WTC11 (cell line): ENCODE data around the gene MSANTD1. TPM values are rescaled to one million over a fixed set of nuclear protein-coding genes. Genes with fewer than 3 reads are reported as not detected.

Source experiments
- ATAC-seq: fragments of 200-7000 bp; cut with Tn5 transposase; 2 replicates; pipeline ENCODE4 v1.10.0; 2021; ENCODE audit warnings: mild to moderate bottlenecking, moderate library complexity
- CTCF ChIA-PET: fragments of 300-600 bp; sonication (Branson Sonifier 250); formaldehyde crosslinking; loops from one replicate; lab custom pipeline; 2021; ENCODE audit warnings: antibody characterized with exemption; lab: Charles Lee
- POLR2A ChIA-PET: fragments of 350-600 bp; sonication (Branson Sonifier 250); formaldehyde crosslinking; loops from one replicate; lab custom pipeline; 2021; ENCODE audit warnings: antibody characterized with exemption; lab: Charles Lee
- DNase-seq: peaks from one replicate; pipeline ENCODE4 v3.0.0; 2021; ENCODE audit warnings: low spot score
- H3K27ac Mint-ChIP-seq: 2 replicates; pipeline ENCODE4 v1.8.0; 2021; ENCODE audit warnings: mixed read lengths
- H3K27me3 Mint-ChIP-seq: 2 replicates; pipeline ENCODE4 v1.8.0; 2021; ENCODE audit warnings: low read depth, mild to moderate bottlenecking, moderate library complexity, mixed read lengths
- H3K36me3 Mint-ChIP-seq: 2 replicates; pipeline ENCODE4 v1.8.0; 2021; ENCODE audit warnings: mixed read lengths
- H3K4me1 Mint-ChIP-seq: 2 replicates; pipeline ENCODE4 v1.8.0; 2022; ENCODE audit warnings: mixed read lengths
- H3K4me3 Mint-ChIP-seq: 2 replicates; pipeline ENCODE4 v1.8.0; 2021; ENCODE audit warnings: mild to moderate bottlenecking, moderate library complexity, mixed read lengths
- H3K9me3 Mint-ChIP-seq: 2 replicates; pipeline ENCODE4 v1.8.0; 2021; ENCODE audit warnings: mixed read lengths
- AFF4 ChIP-seq: sonication (generic); formaldehyde crosslinking; IDR thresholded peaks from 2 replicates; pipeline ENCODE4 v1.8.1; 2023; ENCODE audit warnings: mild to moderate bottlenecking, missing genetic modification reagents, borderline replicate concordance
- ATF1 ChIP-seq: sonication (generic); formaldehyde crosslinking; IDR thresholded peaks from 2 replicates; pipeline ENCODE4 v1.8.1; 2023; ENCODE audit warnings: mild to moderate bottlenecking, moderate library complexity, missing genetic modification reagents
- ATF2 ChIP-seq: sonication (generic); formaldehyde crosslinking; IDR thresholded peaks from 2 replicates; pipeline ENCODE4 v1.8.1; 2022; ENCODE audit warnings: low read depth, missing genetic modification reagents, borderline replicate concordance
- E2F4 ChIP-seq: sonication (generic); formaldehyde crosslinking; IDR thresholded peaks from 2 replicates; pipeline ENCODE4 v1.8.1; 2022; ENCODE audit warnings: low read depth, mild to moderate bottlenecking, moderate library complexity, missing genetic modification reagents, borderline replicate concordance
- EMX1 ChIP-seq: fragments of 250-450 bp; sonication (Bioruptor Pico); IDR thresholded peaks from 2 replicates; pipeline ENCODE4 v1.8.0; 2021; ENCODE audit warnings: mild to moderate bottlenecking
- HMGXB4 ChIP-seq: sonication (generic); formaldehyde crosslinking; IDR thresholded peaks from 2 replicates; pipeline ENCODE4 v1.8.1; 2023; ENCODE audit warnings: mild to moderate bottlenecking, moderate library complexity, missing genetic modification reagents
- JAZF1 ChIP-seq: fragments of 250-450 bp; sonication (Bioruptor Pico); IDR thresholded peaks from 2 replicates; pipeline ENCODE4 v1.9.0; 2021; ENCODE audit warnings: moderate library complexity, mild to moderate bottlenecking, inconsistent platforms
- SMAD3 ChIP-seq: sonication (generic); formaldehyde crosslinking; IDR thresholded peaks from 2 replicates; pipeline ENCODE4 v1.8.0; 2022; ENCODE audit warnings: missing genetic modification reagents, mild to moderate bottlenecking, borderline replicate concordance
- TEAD4 ChIP-seq: sonication (generic); formaldehyde crosslinking; IDR thresholded peaks from 2 replicates; pipeline ENCODE4 v1.8.0; 2022; ENCODE audit warnings: mild to moderate bottlenecking, missing genetic modification reagents
- USF2 ChIP-seq: sonication (generic); formaldehyde crosslinking; IDR thresholded peaks from 2 replicates; pipeline ENCODE4 v1.8.1; 2023; ENCODE audit warnings: mild to moderate bottlenecking, missing genetic modification reagents, moderate library complexity
- ZBTB21 ChIP-seq: sonication (generic); formaldehyde crosslinking; IDR thresholded peaks from 2 replicates; pipeline ENCODE4 v1.8.1; 2023; ENCODE audit warnings: mild to moderate bottlenecking, missing genetic modification reagents, borderline replicate concordance
- ZNF416 ChIP-seq: fragments of 250-450 bp; sonication (Bioruptor Pico); IDR thresholded peaks from 2 replicates; pipeline ENCODE4 v1.9.0; 2021; ENCODE audit warnings: mild to moderate bottlenecking, inconsistent platforms
- ZNF671 ChIP-seq: fragments of 250-450 bp; sonication (Bioruptor Pico); IDR thresholded peaks from 2 replicates; pipeline ENCODE4 v1.8.0; 2021; ENCODE audit warnings: mild to moderate bottlenecking
- total RNA-seq: library from RNA; stranded (reverse); gene quantifications from 3 replicates; pipeline ENCODE4 v1.2.3, GENCODE V29; 2021
- TF ChIP-seq, protein P1 (sequence below): sonication (generic); formaldehyde crosslinking; IDR thresholded peaks from 2 replicates; pipeline ENCODE4 v1.8.1; 2023; ENCODE audit warnings: mild to moderate bottlenecking, missing genetic modification reagents
- TF ChIP-seq, protein P2 (sequence below): sonication (generic); formaldehyde crosslinking; IDR thresholded peaks from 2 replicates; pipeline ENCODE4 v1.8.1; 2022; ENCODE audit warnings: missing genetic modification reagents, borderline replicate concordance

The MSANTD1 gene
- total RNA-seq, 1 experiment from 2014 or later: 0.98 TPM

GRCh38 chr4:3213661-3214250, 35.2 kb upstream of the MSANTD1 start:
- no peak overlapping the region for H3K27ac Mint-ChIP-seq
- H3K9me3 Mint-ChIP-seq: no peaks in the 10 kb centered on the region
- ATAC-seq (no peak), DNase-seq (no peak)
- H3K4me1 Mint-ChIP-seq: no peaks in the 10 kb centered on the region
- H3K4me3 Mint-ChIP-seq: no peak overlapping the region
- peaks cover 79% of the 10 kb centered on the region for H3K36me3 Mint-ChIP-seq
- ChIA-PET CTCF (no interaction called here), POLR2A (no interaction called here)
- no peaks in the 10 kb centered on the region for H3K27me3 Mint-ChIP-seq
- TF ChIP-seq, protein P1, sequence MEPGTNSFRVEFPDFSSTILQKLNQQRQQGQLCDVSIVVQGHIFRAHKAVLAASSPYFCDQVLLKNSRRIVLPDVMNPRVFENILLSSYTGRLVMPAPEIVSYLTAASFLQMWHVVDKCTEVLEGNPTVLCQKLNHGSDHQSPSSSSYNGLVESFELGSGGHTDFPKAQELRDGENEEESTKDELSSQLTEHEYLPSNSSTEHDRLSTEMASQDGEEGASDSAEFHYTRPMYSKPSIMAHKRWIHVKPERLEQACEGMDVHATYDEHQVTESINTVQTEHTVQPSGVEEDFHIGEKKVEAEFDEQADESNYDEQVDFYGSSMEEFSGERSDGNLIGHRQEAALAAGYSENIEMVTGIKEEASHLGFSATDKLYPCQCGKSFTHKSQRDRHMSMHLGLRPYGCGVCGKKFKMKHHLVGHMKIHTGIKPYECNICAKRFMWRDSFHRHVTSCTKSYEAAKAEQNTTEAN: no peak
- TF ChIP-seq USF2 (CRISPR knock-in tag) (no peak), ATF1 (no peak), E2F4 (CRISPR knock-in tag) (no peak), AFF4 (no peak), ATF2 (CRISPR knock-in tag) (no peak), ZBTB21 (CRISPR knock-in tag) (no peak), SMAD3 (no peak)
- TF ChIP-seq, protein P2, sequence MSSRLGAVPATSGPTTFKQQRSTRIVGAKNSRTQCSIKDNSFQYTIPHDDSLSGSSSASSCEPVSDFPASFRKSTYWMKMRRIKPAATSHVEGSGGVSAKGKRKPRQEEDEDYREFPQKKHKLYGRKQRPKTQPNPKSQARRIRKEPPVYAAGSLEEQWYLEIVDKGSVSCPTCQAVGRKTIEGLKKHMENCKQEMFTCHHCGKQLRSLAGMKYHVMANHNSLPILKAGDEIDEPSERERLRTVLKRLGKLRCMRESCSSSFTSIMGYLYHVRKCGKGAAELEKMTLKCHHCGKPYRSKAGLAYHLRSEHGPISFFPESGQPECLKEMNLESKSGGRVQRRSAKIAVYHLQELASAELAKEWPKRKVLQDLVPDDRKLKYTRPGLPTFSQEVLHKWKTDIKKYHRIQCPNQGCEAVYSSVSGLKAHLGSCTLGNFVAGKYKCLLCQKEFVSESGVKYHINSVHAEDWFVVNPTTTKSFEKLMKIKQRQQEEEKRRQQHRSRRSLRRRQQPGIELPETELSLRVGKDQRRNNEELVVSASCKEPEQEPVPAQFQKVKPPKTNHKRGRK: no peak

DNA sequence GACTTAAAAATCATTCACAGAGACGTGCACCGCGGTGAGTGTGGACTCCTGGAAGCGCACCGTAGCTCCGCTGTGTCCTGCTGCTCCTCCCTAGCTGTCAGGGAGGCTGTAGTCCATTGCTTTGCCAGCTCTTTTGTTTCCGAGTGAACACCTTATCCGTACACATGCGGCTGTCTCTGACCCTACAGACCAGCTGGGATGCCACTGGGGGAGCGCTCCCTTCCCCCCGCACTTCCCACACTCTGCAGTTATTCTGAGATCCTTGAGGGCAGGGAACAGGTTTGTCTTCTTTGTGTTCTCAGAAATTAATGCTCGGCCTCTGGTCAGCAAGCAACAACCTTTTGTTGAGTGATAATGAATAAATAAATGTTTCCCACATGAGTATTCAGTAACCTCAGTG, 33.7 kb upstream of the MSANTD1 start:
- H3K27me3 Mint-ChIP-seq: no peaks in the 10 kb centered on the region
- H3K4me1 Mint-ChIP-seq: no peaks in the 10 kb centered on the region
- peaks cover 70% of the 10 kb centered on the region for H3K36me3 Mint-ChIP-seq
- POLR2A ChIA-PET: no interaction called here
- TF ChIP-seq TEAD4 (CRISPR knock-in tag): no peak
- no peak for TF ChIP-seq ZNF671 (CRISPR knock-in tag)
- TF ChIP-seq ZNF416 (CRISPR knock-in tag): no peak
- no peak for TF ChIP-seq SMAD3
- no peak for TF ChIP-seq JAZF1 (CRISPR knock-in tag)
- TF ChIP-seq EMX1 (CRISPR knock-in tag): no peak
- TF ChIP-seq HMGXB4: no peak
- DNase-seq: no peak
- CTCF ChIA-PET: no interaction called here
- no peaks in the 10 kb centered on the region for H3K9me3 Mint-ChIP-seq
- no peak overlapping the region for H3K27ac Mint-ChIP-seq
- no peak overlapping the region for H3K4me3 Mint-ChIP-seq
- ATAC-seq: no peak
